ENCODE data around the gene TRIM73.
"Not testable (repeated sequence)": the region's sequence is repeated elsewhere in the genome, so short reads cannot be mapped to it uniquely, and the experiment has no call there.

Gene TRIM73

DNA sequence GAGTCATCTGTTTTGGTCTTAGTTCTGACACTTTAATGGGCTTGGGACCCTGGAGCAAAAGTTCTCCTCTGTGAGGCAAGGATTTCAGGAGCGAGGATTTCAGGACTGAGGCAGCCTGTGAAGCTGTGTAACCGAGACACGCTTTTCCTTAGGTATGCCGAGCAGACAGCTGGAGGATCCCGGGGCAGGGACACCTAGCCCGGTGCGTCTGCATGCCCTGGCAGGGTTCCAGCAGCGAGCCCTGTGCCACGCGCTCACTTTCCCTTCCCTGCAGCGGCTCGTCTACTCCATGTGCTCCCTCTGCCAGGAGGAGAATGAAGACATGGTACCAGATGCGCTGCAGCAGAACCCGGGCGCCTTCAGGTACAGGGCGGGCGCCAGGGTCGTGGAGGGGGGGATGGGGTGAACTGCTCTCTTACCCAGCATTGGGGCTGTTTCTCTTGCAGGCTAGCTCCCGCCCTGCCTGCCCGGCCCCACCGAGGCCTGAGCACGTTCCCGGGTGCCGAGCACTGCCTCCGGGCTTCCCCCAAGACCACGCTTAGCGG, 20.5 kb downstream of the TRIM73 start:
- DNase-seq: not testable (repeated sequence)

DNA sequence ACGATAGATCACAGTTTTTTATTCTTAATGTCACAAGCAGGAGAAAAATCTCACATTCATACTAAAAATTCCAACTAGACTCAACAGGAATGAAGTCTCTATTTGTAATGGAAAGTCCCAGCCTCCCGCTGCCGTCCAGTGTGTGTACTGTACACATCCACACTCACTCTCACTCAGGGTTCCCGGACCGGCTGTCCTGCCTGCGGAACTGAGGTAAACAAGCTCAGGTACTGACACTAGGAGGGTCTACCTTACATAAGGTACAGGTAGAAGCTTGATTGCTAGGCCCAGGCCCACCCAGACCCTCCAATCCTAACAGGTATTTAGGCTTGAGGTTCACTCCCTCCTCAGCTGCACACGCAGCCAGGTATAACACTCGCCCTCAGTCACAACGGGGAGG, 21.4 kb downstream of the TRIM73 start:
- not testable (repeated sequence) for DNase-seq

DNA sequence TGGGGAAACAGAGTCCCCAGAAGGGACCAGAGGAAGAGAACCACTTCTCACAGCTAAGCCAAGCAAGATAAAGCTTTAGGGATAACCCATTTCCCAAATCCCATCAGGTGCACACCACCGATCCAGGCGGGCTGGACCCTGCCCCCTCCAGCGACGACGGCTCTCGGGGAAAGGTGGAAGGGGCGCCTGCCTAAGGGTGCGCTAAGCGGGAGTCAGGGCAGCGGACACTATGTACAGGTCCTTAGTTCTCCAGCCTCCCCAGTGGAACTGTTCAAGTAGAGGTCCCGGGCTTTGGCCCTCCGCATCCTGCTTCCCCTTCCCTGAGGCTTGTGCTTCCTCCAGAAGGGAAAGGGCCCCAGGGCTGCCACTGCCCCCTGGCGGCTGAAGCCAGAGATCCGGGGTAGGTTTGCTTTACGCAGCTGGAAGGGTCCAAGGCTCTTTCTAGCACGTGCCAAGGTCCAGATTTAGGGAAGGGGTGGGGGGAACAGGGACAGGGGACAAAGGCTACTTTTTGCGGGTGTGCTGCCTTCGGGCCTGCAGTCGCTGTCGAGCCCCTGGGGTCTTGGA, 22.9 kb downstream of the TRIM73 start:
- not testable (repeated sequence) for DNase-seq

DNA sequence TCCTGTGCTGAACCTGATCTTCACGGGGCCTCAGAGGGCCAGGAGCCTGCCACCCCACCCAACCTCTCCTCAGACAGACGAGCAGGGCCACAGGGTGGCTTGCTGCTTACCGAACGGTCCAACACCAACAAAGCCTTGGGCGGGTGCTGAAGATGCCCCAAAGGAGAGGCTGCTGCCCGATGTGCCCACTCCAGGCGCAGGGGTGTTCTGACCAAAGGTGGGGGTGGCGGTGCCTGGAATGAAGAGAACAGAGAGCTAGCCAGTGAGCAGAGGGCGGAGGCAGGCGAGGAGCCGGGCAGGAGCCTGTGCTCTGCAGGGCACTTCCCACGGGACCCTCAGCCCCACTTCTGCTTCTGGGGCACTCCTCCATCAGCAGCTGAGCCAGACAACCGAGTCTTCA, 23.8 kb downstream of the TRIM73 start:
- not testable (repeated sequence) for DNase-seq

DNA sequence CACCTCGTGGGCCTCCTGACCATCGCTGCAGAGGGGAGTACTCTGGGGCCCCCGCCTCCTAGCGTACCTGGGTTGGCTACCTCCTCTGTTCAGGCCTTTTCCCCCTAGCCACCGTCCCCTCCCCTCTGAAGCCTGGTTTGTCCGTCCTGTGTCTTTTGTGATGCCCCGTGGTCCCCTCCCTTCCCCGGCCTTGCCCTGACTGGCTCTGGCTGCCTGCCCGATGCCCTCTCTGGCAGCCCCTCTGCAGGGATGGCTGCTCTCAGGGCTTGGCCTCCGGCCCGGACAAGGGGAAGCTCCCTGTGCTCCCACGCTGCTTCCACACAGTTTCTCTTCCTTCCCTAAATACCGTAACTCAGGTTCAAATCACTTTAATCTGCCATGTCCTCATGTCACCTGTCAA, 24.3 kb downstream of the TRIM73 start:
- DNase-seq: not testable (repeated sequence)

DNA sequence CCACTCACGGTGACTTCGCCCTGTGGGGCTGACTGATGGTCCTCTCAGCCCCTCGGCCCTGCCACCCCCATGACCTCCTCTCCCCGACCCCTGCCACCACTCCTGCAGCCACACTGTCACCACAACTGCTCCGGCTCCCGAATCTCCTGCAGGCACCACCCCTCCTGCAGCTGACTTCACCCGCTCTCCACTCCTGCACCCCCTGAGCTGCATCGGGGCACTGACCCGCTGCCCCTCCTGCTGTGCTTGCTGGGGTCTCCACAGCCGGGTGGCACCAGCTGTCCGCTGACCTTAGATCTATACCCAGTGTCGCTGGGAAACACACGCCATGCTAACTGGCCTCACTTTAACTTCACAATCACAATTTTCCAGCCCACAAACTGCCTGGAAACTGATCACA, 24.7 kb downstream of the TRIM73 start:
- not testable (repeated sequence) for DNase-seq

- not testable (repeated sequence) for DNase-seq
Measured at GRCh38 chr7:75421798-75422710, 26.6 kb downstream of the TRIM73 start.

DNA sequence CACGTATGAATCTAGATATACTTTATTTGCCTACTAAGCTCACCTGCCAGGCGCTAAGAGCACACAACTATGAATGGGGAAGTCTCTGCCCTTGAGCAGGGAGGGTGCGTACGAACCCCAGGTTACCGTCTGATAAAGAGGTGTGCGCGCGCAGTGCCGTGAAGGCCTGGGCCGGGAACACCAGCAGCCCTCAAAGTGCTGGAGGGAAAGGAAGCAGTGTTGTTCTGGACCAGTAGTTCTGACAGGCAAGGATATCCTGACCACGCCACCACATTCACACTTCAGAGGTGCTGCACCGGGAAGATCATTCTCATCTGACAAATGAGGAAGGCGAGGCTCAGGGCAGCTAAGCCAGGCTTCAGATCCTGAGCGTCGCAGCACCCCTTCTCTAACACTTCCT, 28.1 kb downstream of the TRIM73 start:
- not testable (repeated sequence) for DNase-seq

GRCh38 chr7:75439000-75439399, 43.6 kb downstream of the TRIM73 start:
- not testable (repeated sequence) for DNase-seq

DNA sequence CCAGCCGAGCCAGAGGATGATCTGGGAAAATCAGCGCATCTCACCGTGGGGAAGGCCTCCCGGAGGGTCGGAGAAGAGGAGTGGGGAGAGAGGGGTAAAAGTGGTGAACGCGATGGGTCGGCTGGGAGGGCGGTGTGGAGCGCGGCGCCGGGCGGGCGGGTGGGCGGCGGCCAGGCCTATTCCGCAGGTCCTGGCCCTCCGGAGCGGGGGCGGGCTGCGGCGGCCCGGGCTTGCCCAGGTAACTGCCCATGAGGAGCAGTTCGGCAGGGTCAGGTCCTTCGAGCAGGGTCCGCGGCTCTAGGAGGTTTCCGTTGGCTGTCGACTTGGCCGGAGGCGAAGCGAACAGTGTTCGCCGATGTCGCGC, 46.7 kb downstream of the TRIM73 start:
- DNase-seq: not testable (repeated sequence)

GRCh38 chr7:75442465-75443111, 47.2 kb downstream of the TRIM73 start:
- DNase-seq: not testable (repeated sequence)

GRCh38 chr7:75449946-75450345, 54.5 kb downstream of the TRIM73 start:
- not testable (repeated sequence) for DNase-seq

- DNase-seq: not testable (repeated sequence)
Measured at GRCh38 chr7:75452494-75452955, 57.1 kb downstream of the TRIM73 start.

Measured in T1000 (cell line).